Vagina (tissue), 2 donors: ENCODE measurements around the gene FAM120A. TPM values are rescaled to one million over a fixed set of nuclear protein-coding genes. Genes with fewer than 3 reads are reported as not detected.

Source experiments
- DNase-seq, 2 donors: peaks; one replicate each; pipeline ENCODE4 v3.0.0-alpha.2; 2017; ENCODE audit errors: extremely low spot score in 2 of 2
- H3K27ac ChIP-seq: fragments of 200-600 bp; sonication (generic); one replicate; pipeline ENCODE4 v1.5.1; 2019
- H3K27me3 ChIP-seq: fragments of 200-600 bp; sonication (generic); one replicate; pipeline ENCODE4 v1.5.1; 2019
- H3K36me3 ChIP-seq, 2 donors: fragments of 200-600 bp; sonication (generic); one replicate each; pipeline ENCODE4 v1.5.1; 2017 to 2019
- H3K4me1 ChIP-seq: fragments of 200-600 bp; sonication (generic); one replicate; pipeline ENCODE4 v1.5.1; 2019
- H3K4me3 ChIP-seq, 2 donors: fragments of 200-600 bp; sonication (generic); 1 replicate in 1 of 2; 2 replicates in 1 of 2; pipeline ENCODE4 v1.5.1; 2016 to 2019
- H3K9me3 ChIP-seq: fragments of 200-600 bp; sonication (generic); one replicate; pipeline ENCODE4 v1.5.1; 2019
- POLR2A ChIP-seq, 2 donors: fragments of 450-650 bp; IDR thresholded peaks; one replicate each; pipeline ENCODE4 v1.6.1; 2017; ENCODE audit warnings: antibody characterized with exemption in 2 of 2, mild to moderate bottlenecking in 2 of 2, moderate library complexity in 2 of 2
- POLR2AphosphoS5 ChIP-seq, 2 donors: sonication (generic); formaldehyde crosslinking; IDR thresholded peaks; one replicate each; pipeline ENCODE4 v1.9.0; 2017; ENCODE audit warnings: antibody characterized with exemption in 2 of 2, mild to moderate bottlenecking in 2 of 2, low read depth in 1 of 2; ENCODE audit not compliant: insufficient read depth in 1 of 2
- intact Hi-C: fragments of 100-400 bp; cut with DNase I; formaldehyde crosslinking; loops from one replicate; pipeline ENCODE4 v1.15.1; 2023
- total RNA-seq: library from RNA; depleted of rRNA; stranded (reverse); fragments of >200 nt; gene quantifications from one replicate; pipeline ENCODE4 v1.2.3, GENCODE V29; 2016
- TF ChIP-seq, protein P1 (sequence below), 3 experiments: fragments of 450-650 bp in 2 of 3; fragments of 200-600 bp in 1 of 3; sonication (generic) in 1 of 3; IDR thresholded peaks; one replicate each; pipeline ENCODE4 v1.5.1; 2017 to 2019; ENCODE audit warnings: antibody characterized with exemption in 3 of 3, mild to moderate bottlenecking in 2 of 3, moderate library complexity in 2 of 3

The FAM120A gene
- total RNA-seq, 1 donor from 2014 or later = 98.2 TPM

DNA sequence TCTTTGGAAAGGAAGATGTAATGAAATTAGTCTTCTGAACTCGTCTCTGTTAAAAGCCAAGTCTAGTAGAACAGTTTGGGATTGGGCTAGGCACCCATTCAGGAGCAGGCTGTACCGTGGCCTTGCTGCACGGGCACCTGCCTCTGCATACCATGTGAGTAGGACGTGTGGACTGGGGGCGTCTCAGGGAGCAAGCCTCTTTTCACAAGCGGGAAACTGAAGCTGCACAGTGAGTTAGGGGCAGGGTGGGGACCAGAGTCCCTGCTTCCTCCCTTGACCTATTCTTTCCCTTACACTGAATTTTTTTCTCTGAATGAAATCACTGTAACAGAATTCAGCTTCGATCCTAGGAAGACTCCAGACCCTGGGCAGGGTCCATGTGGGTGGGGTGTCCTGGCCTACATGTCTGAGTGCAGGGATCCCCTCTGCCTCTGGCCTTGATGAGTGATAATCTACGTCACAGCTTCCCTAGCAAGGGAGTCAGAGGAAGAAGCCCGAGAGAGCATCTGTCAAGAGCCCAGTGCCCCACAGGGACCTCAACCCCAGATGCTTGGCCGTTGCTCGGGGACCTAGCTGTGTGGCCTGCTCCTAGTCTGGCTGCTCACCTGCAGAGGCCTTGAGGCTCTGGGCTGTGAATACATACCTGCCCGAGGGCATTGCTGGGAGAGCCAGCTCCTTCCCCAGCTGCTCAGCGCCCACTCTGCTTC lies 140.0 kb downstream of the FAM120A start:
- Histone ChIP-seq H3K4me1 (peaks cover 64% of the 10 kb centered on the region), H3K36me3 (no peaks in the 10 kb centered on the region), H3K4me3 (no peak overlapping the region), H3K9me3 (no peaks in the 10 kb centered on the region), H3K27ac (no peak overlapping the region), H3K27me3 (no peaks in the 10 kb centered on the region)
- no peak for TF ChIP-seq POLR2A (IDR thresholded peaks at IDR 0.05)
- TF ChIP-seq POLR2AphosphoS5 (IDR thresholded peaks at IDR 0.05; ENCODE audit: insufficient read depth in 1 of 2, low read depth in 1 of 2) = no peak
- TF ChIP-seq, protein P1, sequence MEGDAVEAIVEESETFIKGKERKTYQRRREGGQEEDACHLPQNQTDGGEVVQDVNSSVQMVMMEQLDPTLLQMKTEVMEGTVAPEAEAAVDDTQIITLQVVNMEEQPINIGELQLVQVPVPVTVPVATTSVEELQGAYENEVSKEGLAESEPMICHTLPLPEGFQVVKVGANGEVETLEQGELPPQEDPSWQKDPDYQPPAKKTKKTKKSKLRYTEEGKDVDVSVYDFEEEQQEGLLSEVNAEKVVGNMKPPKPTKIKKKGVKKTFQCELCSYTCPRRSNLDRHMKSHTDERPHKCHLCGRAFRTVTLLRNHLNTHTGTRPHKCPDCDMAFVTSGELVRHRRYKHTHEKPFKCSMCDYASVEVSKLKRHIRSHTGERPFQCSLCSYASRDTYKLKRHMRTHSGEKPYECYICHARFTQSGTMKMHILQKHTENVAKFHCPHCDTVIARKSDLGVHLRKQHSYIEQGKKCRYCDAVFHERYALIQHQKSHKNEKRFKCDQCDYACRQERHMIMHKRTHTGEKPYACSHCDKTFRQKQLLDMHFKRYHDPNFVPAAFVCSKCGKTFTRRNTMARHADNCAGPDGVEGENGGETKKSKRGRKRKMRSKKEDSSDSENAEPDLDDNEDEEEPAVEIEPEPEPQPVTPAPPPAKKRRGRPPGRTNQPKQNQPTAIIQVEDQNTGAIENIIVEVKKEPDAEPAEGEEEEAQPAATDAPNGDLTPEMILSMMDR (IDR thresholded peaks at IDR 0.05) = no peak
- intact Hi-C loops = no loop called here
- peak; percentile 64 to 76 for DNase-seq

DNA sequence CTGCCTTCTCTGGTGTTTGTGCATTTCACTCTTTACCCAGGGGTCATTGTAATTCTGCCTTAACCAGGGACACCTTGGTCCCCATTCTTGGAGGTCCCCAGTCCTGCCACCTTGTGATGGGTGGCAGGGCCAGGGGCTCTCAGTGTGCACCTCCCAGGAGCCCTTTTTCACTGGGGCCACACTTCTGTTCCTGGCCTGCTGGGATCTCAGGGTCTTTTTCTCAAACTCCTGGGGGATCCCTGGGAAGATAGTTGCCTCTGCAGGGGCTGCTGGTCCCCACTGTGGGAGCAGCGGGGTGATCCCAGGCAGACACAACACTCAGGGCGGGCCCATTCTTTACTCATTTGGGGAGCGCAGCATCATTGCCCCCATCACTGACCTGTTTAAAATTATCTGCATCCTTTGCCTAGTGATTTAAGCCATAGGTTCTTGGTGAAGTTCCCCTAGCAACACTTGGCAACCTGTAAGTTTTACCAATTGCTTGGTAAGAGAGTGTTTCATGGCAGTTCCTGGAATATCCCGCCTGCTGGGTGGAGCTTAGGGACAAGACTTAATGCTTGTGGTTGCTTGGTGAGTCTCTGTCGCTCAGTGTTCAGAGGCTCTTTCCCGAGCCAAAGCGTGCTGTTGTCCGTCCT lies 140.6 kb downstream of the FAM120A start:
- Histone ChIP-seq H3K4me1 (peaks cover 60% of the 10 kb centered on the region), H3K9me3 (no peaks in the 10 kb centered on the region), H3K36me3 (no peaks in the 10 kb centered on the region), H3K27me3 (no peaks in the 10 kb centered on the region), H3K27ac (no peak overlapping the region), H3K4me3 (no peak overlapping the region)
- intact Hi-C loops = no loop called here
- DNase-seq = no peak
- TF ChIP-seq, protein P1 (IDR thresholded peaks at IDR 0.05) = no peak
- TF ChIP-seq POLR2A (IDR thresholded peaks at IDR 0.05) (no peak), POLR2AphosphoS5 (IDR thresholded peaks at IDR 0.05; ENCODE audit: insufficient read depth in 1 of 2, low read depth in 1 of 2) (no peak)

DNA sequence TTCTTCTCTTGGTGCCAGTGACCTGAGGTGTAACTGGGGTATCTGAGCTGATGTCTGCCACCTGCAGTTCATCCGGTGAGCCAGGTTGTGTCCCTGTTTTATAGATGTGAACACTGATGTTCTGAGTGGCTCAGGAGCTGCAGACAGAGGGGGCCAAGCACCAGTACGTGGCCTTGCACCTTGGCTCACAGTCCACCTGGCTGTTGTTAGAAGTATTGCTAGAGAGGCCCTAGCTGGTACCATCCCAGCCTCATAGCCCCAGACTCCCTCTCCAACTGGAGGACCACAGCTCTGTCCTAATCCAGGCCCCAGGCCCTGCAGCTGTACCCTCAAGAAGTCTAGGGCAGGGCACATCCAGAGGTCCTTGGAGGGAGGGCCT lies 141.1 kb downstream of the FAM120A start:
- intact Hi-C loops = no loop called here
- peak; percentile 61 to 78 for DNase-seq
- H3K27me3 ChIP-seq = no peaks in the 10 kb centered on the region
- H3K36me3 ChIP-seq = no peaks in the 10 kb centered on the region
- no peak overlapping the region for H3K27ac ChIP-seq
- peaks cover 65% of the 10 kb centered on the region for H3K4me1 ChIP-seq
- no peak overlapping the region for H3K4me3 ChIP-seq
- TF ChIP-seq POLR2A (IDR thresholded peaks at IDR 0.05) (no peak), POLR2AphosphoS5 (IDR thresholded peaks at IDR 0.05; ENCODE audit: insufficient read depth in 1 of 2, low read depth in 1 of 2) (no peak)
- TF ChIP-seq, protein P1 (IDR thresholded peaks at IDR 0.05) = no peak
- H3K9me3 ChIP-seq = no peaks in the 10 kb centered on the region

DNA sequence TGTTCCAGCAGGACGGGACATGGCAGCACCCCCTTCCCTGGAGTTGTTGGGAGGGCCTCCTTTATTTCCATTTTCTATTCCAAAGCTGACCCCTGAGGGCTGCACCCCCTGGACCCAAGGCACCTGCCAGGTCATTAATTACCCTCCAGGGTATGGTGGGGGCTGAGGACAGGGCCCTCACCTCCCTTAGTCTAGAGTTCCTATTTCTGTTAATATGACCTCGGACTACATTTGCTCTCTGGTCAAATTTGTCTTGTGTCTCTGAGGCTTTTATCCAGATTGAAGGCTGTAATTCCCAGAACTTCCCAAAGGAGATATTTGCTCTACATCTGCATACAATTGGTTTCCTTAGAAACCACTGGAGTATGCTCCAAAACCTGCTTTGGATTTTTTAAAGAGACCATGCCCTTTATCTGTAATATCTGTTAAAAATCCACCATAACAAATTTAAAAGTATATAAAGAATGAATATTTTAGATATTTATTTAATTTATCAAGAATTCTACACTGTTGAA lies 141.7 kb downstream of the FAM120A start:
- no peaks in the 10 kb centered on the region for H3K27me3 ChIP-seq
- intact Hi-C loops = no loop called here
- H3K4me3 ChIP-seq = no peak overlapping the region
- DNase-seq = no peak
- no peak overlapping the region for H3K27ac ChIP-seq
- H3K4me1 ChIP-seq = peaks cover 71% of the 10 kb centered on the region
- TF ChIP-seq, protein P1 (IDR thresholded peaks at IDR 0.05) = no peak
- TF ChIP-seq POLR2A (IDR thresholded peaks at IDR 0.05) (no peak), POLR2AphosphoS5 (IDR thresholded peaks at IDR 0.05; ENCODE audit: insufficient read depth in 1 of 2, low read depth in 1 of 2) (no peak)
- no peaks in the 10 kb centered on the region for H3K9me3 ChIP-seq
- no peaks in the 10 kb centered on the region for H3K36me3 ChIP-seq
